Measurements from ENCODE around the gene SLC10A3.

SLC10A3 gene

DNA sequence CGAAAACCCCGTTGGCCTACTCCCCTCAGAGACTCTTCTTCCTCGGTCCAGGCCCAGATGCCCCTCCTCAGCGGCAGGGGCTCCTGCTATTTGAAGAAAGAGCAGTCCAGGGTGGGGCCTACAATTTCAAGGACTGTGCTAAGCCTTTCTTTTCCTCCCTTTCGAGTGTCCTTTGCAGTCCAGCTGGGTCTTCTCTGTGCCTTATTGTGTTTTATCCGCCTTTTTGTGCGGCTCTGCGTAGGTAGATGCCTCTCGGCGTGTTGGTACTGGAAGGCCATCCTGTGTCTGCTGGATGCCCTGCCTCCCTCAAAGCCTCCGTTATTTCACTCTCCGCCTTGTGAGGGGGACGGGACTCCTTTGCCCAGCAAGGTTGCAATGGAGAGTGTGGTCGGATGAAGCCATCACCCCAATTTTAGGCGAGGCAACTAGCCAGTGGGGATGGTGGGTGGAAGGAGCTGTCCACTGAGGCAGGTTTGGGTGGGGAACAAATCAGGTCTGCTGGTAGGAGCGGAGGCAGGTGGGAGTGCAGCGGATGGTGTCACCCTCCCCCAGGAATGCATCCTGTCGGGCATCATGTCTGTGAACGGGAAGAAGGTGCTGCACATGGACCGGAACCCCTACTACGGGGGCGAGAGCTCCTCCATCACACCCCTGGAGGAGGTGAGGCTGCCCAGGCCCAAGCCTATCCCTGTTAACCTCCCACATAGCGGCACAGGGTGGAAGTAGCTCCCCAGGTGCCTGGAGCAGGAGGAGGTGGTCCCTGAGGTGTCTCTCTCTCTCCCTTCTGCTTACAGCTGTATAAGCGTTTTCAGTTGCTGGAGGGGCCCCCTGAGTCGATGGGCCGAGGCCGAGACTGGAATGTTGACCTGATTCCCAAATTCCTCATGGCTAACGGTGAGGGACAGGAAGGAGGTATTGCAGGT, 52.2 kb downstream of the SLC10A3 start:
- no peak for DNase-seq (ENCODE audit: low spot score)

All from D341Med (cell line).